22Rv1 (cell line): ENCODE data around the gene KRTAP16-1.
A peak's percentile ranks its signal among the peaks of the same experiment; 100 is the strongest.

Experiments
- H3K27ac ChIP-seq: fragments of 450-650 bp; 2 replicates; pipeline ENCODE4 v1.5.1; 2017
- ZFX ChIP-seq: fragments of 450-650 bp; IDR thresholded peaks from 2 replicates; pipeline ENCODE4 v1.6.1; 2017; ENCODE audit warnings: antibody characterized with exemption, borderline replicate concordance
- TF ChIP-seq, protein P1 (sequence below): fragments of 450-650 bp; IDR thresholded peaks from 2 replicates; pipeline ENCODE4 v1.5.1; 2017; ENCODE audit warnings: mild to moderate bottlenecking

The KRTAP16-1 gene

DNA sequence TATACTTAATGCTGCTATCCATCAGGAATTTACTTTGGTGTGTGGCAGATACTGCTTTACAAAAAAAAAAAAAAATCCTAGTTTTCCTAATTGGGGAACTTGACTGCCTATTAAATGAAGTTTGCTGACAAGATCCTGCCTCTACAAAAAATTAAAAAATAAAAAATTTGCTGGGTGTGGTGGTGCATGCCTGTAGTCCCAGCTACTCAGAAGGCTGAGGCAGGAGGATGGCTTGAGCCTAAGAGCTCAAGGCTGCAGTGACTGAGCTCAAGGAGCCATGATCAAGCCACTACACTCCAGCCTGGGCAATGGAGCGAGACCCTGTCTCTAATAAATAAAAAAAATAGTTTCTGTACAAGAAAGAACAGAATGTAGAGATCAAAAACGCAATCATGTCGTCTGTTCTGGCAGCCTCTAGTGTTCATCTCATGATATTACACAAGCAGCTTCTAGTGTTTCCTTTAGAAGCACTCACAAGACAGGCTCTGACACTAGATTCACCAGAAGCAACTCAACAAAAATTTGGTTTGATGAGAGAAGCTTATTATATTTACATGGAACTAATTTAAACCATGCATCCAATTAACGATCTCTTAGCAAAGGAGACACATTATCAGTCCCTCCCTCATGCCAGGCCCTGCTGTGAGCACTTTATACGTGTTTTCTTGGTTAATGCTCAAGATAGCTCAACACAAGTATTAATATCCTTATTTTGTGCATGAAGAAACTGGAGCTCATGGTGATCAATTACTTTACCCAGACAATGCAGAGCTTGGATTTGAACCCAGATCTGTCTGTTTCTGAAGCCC, 13.2 kb upstream of the KRTAP16-1 start:
- H3K27ac ChIP-seq, result no peak overlapping the region
- TF ChIP-seq, protein P1, sequence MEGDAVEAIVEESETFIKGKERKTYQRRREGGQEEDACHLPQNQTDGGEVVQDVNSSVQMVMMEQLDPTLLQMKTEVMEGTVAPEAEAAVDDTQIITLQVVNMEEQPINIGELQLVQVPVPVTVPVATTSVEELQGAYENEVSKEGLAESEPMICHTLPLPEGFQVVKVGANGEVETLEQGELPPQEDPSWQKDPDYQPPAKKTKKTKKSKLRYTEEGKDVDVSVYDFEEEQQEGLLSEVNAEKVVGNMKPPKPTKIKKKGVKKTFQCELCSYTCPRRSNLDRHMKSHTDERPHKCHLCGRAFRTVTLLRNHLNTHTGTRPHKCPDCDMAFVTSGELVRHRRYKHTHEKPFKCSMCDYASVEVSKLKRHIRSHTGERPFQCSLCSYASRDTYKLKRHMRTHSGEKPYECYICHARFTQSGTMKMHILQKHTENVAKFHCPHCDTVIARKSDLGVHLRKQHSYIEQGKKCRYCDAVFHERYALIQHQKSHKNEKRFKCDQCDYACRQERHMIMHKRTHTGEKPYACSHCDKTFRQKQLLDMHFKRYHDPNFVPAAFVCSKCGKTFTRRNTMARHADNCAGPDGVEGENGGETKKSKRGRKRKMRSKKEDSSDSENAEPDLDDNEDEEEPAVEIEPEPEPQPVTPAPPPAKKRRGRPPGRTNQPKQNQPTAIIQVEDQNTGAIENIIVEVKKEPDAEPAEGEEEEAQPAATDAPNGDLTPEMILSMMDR, result peak; percentile 81
- no peak for TF ChIP-seq ZFX

DNA sequence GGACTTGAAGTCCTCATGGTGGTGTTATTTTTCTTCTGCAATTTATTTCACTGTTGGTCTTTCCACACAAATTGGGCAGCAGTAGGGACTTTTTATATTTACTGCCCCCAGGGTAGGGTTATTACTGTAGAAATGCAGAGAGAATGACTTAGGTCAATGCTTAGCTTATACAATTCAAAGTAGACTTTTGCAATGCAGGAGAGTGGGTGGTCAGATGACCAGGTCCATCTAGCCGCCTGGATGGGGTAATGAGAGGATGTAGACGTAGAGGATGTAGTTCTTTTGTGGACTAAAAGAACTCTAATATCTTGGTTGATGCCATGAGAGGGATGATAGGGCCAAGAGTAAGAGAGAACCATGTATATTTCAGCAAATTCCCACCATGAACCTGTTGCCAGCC, 9.1 kb upstream of the KRTAP16-1 start:
- TF ChIP-seq ZFX, result no peak
- TF ChIP-seq, protein P1, result no peak
- H3K27ac ChIP-seq, result no peak overlapping the region

DNA sequence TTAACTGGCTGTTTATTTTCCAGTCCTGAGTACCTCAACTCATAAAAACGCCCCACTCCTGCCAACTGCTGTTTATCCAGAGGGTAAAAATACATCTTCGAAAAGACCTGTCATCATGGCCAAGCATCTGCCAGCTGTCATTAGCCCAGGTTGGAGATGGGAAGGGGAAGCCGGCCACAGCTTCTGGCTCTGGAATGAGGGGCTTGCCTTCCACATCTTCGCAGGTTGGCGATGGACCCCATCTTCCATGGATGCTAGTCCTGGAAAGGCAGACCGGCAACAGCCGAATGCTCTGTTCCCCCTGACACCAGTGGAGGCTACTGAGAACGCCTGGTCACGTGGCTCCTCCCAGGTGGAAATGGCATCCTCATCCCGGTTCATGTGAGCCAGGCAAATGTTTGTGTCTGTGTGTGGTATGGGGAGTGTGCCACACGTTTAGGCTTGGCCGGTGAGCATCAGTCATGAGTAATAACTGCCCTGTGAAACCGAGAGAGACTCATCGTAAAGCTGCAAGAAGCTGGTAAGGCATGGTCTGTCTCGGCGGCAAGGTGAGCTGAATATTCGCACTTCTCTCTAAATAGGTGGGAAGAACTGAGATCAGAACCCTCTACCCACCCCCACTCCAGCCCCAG, 6.8 kb upstream of the KRTAP16-1 start:
- H3K27ac ChIP-seq, result no peak overlapping the region
- TF ChIP-seq ZFX, result no peak
- TF ChIP-seq, protein P1, result no peak

DNA sequence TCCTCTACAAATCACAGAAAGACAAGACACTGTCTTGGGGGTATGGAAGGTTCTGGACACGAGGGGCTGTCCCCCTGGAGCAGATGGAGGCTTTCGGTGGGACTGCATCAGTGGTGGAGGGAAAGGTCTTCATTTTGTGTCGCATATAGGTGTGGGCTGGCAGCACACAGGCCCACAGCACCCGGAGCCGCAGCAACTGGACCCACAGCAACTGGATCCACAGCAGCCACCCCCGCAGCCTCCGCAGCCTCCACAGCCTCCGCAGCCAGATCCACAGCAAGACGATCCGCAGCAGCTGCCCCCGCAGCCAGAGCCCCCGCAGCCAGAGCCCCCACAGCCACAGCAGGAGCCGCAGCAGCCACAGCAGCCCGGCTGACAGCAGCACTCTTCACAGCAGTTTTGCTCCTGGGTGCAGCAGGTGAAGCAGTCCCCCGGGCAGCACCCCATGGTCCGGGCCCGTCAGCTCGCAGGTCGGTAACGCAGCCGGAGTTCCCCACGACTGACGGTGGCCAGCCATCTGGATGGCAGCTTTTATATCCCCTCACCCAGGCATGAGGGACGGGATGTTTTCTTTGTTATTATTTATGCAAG, 6.2 kb upstream of the KRTAP16-1 start, which contains the start of gene KRTAP17-1:
Gene KRTAP17-1, minus strand, starts transcription at position 507 of the 591 bp plus-strand sequence. Its CDS starts 60 bp downstream, at position 447.
- no peak within 1 kb of the TSS for H3K27ac ChIP-seq
- TF ChIP-seq, protein P1, result no peak
- no peak for TF ChIP-seq ZFX

DNA sequence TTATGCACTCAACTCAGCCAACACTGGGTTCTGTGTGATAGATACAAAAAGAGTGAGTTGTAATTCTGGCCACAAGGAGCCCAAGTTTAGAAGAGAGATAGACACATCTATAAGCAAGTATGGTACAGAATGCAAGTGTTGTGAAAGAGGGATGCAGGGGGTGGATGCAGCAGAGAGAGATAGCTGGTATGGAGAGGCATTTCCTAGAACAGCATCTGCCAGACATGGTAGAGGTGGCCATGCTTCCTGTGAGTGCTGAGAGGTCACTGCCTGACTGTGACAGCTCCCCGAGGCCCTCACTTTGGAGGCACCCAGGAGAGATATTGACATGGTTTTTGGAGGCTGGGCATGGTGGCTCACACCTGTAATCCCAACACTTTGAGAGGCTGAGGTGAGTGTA, 2.0 kb upstream of the KRTAP16-1 start:
- no peak overlapping the region for H3K27ac ChIP-seq
- no peak for TF ChIP-seq ZFX
- TF ChIP-seq, protein P1, result no peak

DNA sequence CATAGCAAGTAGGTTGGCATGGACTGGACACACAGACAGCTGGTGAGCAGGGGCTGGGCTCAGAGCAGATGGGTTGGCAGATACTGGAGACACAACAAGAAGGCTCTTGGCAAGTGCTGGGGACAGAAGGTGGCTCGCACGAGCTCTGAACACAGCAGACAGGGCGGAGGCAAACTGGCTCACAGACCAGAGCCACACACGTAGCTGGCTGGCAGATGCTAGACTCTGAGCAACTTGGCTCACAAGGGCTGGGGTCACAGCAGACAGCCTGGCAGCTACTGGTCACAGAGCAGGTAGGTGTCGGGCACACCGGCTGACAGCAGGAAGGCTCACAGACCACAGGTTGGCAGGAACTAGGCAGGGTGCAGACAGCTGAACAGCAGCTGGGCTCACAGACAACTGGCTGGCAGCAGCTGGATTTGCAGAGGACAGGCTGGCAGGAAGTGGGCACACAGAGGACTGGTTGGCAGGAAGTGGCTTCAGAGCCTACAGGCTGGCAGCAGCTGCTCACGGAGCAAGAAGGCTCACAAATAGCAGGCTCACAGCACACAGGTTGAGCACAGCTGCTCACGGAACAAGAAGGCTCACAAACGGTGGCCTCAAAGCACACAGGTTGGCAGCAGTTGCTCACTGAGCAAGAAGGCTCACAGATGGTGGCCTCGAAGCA, 725 bp downstream of the KRTAP16-1 start:
- no peak overlapping the region for H3K27ac ChIP-seq
- TF ChIP-seq, protein P1, result no peak
- TF ChIP-seq ZFX, result no peak
